ENCODE results near the gene MAN2B2.
"Not testable (repeated sequence)": the region's sequence is repeated elsewhere in the genome, so short reads cannot be mapped to it uniquely, and the experiment has no call there.

Gene MAN2B2

GRCh38 chr4:6622744-6623143 is 47.8 kb downstream of the MAN2B2 start:
- Histone ChIP-seq H4K20me1 (peaks cover 0 to 19% (median 0%) of the 10 kb centered on the region in 11 experiments; a peak in 1 of 22 replicates), H3K4me2 (no peak overlapping the region), H3K4me3 (no peak overlapping the region), H3K27ac (no peak overlapping the region), H3K9me3 (replicated peaks in 1 of 11) (no peaks in the 10 kb centered on the region), H3K4me1 (peaks cover 0 to 3% (median 0%) of the 10 kb centered on the region in 10 experiments; a peak in 2 of 20 replicates), H3K27me3 (no peaks in the 10 kb centered on the region), H3K9ac (no peak overlapping the region), H3K36me3 (peaks cover 15 to 44% (median 30%) of the 10 kb centered on the region in 11 experiments; a peak in 20 of 22 replicates)
- TF ChIP-seq Cebpa-rat (IDR thresholded peaks at IDR 0.05), result no peak

DNA sequence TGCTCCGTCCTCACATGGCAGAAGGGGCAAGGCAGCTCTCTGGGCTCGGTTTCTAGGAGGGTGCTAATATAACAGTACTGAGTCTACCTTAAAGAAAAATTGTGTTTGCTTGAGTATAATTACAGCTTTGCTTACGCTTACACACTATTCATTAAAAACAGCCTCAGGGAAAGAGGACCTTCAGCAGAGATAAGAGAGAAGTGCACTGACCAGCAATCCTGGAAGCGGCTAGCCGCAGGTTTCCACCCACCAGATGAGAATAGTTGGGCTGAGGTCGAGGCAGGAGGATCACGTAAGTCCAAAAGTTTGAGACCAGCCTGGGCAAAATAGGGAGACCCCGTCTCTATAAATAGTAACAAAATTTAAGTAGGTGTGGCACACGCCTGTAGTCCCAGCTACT is 50.3 kb downstream of the MAN2B2 start:
- no peak overlapping the region for H3K27ac ChIP-seq
- H3K9me3 ChIP-seq (replicated peaks in 1 of 11), result peaks cover 0 to 4% (median 0%) of the 10 kb centered on the region in 11 experiments; a peak in 3 of 22 replicates
- H3K4me2 ChIP-seq, result no peak overlapping the region
- peaks cover under 1 to 19% (median 5%) of the 10 kb centered on the region in 11 experiments; a peak in 10 of 22 replicates for H3K36me3 ChIP-seq
- TF ChIP-seq Cebpa-rat (IDR thresholded peaks at IDR 0.05), result no peak
- no peak overlapping the region for H3K9ac ChIP-seq
- H3K4me1 ChIP-seq, result peaks cover 0 to 3% (median under 1%) of the 10 kb centered on the region in 10 experiments; a peak in 5 of 20 replicates
- H3K27me3 ChIP-seq, result no peaks in the 10 kb centered on the region
- H3K4me3 ChIP-seq, result no peak overlapping the region
- 0 out of 22 replicates have a peak, but pooled peaks cover 0 to under 1% (median 0%) of the 10 kb centered on the region in 11 experiments for H4K20me1 ChIP-seq

- no peak for TF ChIP-seq Cebpa-rat (IDR thresholded peaks at IDR 0.05)
- peaks cover 0 to 13% (median 4%) of the 10 kb centered on the region in 11 experiments; a peak in 6 of 22 replicates for H3K36me3 ChIP-seq
- peaks cover 4 to 9% (median 8%) of the 10 kb centered on the region in 10 experiments; a peak in 17 of 20 replicates for H3K4me1 ChIP-seq
- no peak overlapping the region for H3K4me3 ChIP-seq
- no peak overlapping the region for H3K9ac ChIP-seq
- H3K9me3 ChIP-seq (replicated peaks in 1 of 11), result peaks cover 0 to 9% (median 4%) of the 10 kb centered on the region in 11 experiments; a peak in 6 of 22 replicates
- H4K20me1 ChIP-seq, result no peaks in the 10 kb centered on the region
- no peaks in the 10 kb centered on the region for H3K27me3 ChIP-seq
- no peak overlapping the region for H3K27ac ChIP-seq
- H3K4me2 ChIP-seq, result no peak overlapping the region
Measured at GRCh38 chr4:6626066-6626465, 51.1 kb downstream of the MAN2B2 start.

DNA sequence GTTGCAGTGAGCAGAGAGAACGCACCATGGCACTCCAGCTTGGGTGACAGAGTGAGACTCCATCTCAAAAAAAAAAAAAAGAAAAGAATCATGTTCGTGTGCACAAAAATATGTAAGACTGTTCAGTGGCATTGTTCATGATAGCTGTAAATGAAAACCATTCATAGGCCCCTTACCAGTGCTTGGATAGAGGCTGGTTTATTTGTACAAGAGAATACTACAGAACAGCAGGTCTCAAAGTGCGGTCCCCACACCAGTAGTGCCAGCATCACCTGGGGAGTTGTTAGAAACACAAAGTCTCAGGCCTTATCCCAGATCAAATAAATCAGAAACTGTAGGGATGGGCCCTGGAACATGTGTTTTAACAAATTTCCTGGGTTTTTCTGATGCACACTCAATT is 52.8 kb downstream of the MAN2B2 start:
- H4K20me1 ChIP-seq, result no peaks in the 10 kb centered on the region
- H3K27me3 ChIP-seq, result no peaks in the 10 kb centered on the region
- TF ChIP-seq Cebpa-rat (IDR thresholded peaks at IDR 0.05), result no peak

DNA sequence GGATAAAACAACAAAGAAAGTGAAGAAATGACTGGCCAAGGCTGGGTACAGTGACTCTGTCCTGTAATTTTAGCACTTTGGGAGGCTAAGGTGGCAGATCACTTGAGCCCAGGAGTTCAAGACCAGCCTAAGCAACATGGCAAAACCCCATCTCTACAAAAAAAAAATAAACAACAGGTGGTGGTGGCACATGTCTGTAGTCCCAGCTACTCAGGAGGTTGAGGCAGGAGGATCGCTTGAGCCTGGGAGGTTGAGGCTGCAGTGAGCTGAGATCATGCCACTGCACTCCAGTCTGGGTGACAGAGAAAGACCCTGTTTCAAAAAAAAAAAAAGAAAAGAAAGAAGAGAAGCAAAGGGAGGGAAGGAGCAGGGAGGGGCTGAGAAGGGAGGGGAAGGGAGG is 53.5 kb downstream of the MAN2B2 start:
- not testable (repeated sequence) for H3K4me2 ChIP-seq, H3K27me3 ChIP-seq, H3K9ac ChIP-seq, H4K20me1 ChIP-seq, H3K36me3 ChIP-seq, H3K4me3 ChIP-seq, H3K27ac ChIP-seq
- peaks cover 14 to 32% (median 23%) of the 10 kb centered on the region in 10 experiments for H3K4me1 ChIP-seq
- peaks cover 0 to 10% (median 4%) of the 10 kb centered on the region in 11 experiments; a peak in 6 of 22 replicates for H3K9me3 ChIP-seq (replicated peaks in 1 of 11)

More for the DNA sequence above, 52.8 kb downstream of the MAN2B2 start:
- Histone ChIP-seq H3K9ac (no peak overlapping the region), H3K4me1 (peaks cover 8 to 26% (median 17%) of the 10 kb centered on the region in 10 experiments), H3K9me3 (replicated peaks in 1 of 11) (peaks cover 0 to 10% (median 4%) of the 10 kb centered on the region in 11 experiments; a peak in 6 of 22 replicates), H3K27ac (no peak overlapping the region), H3K4me2 (no peak overlapping the region), H3K4me3 (no peak overlapping the region), H3K36me3 (no peaks in the 10 kb centered on the region)

DNA sequence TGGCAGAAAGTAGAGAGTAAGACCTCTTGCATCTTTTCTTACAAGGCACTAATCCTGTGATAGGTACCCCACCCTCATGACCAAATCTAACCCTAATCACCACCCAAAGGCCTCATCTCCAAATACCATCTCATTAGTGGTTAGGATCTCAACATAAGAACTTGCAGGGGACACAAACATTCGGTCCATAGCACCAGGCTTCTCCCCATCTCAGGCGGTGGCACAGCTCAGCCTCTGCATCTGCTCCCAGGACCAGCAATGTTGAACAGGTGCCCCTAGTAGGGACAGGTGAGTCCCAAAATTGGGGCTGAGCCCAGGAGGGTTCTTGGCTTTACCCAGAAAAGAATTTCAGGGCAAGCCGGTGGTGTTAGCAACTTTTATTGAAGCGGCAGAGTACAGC is 57.1 kb downstream of the MAN2B2 start:
- peaks cover 0 to 10% (median 4%) of the 10 kb centered on the region in 11 experiments; a peak in 6 of 22 replicates for H3K9me3 ChIP-seq (replicated peaks in 1 of 11)
- H3K4me2 ChIP-seq, result peak overlapping the region in 2 of 11 experiments; percentile 5 to 68; a peak in 1 of 22 replicates
- no peak overlapping the region for H3K4me3 ChIP-seq

DNA sequence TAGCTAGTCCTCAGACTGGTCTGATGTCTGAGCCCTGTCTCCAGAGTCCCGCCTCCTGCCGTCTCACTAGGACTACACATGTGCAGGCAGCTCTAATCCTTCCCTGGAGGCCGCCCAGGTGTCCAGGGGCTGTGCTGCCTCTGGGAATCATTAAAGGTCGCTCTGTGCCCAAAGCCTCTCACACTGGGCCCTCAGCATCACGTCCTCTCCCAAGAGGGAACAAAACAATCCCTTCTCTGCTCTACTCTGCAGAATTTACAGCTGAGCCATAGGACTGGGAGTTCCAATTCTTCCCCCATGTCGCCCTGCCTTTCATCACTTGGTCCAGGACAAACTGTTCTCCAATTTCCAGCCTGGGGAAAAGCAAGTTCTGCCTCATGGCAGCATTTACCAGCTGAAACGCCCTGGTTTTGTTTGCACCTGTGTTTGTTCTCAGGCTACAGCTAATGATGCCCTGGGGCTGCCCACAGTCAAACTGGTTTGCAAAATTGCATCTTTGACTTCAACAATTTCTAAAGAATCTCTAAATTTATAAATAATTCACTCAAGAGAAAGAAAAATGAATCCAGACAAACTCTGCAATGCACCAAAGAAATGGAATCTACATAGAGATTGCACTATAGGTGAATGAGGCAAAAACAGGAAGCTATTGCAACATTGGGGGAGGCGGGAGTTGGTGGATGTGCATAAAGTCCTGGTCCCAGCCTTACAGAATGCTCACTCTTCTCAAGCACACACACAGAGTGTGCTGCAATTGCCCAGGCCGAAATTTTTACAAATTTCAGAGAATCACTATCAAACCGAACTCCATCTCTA is 58.3 kb downstream of the MAN2B2 start:
- TF ChIP-seq Cebpa-rat (IDR thresholded peaks at IDR 0.05), result peak in 10 of 11 experiments; percentile 66 to 94 (median 85); a peak in 18 of 22 replicates
- peak overlapping the region in 8 of 11 experiments; percentile 33 to 56 (median 47); a peak in 11 of 22 replicates for H3K9ac ChIP-seq
- H3K9me3 ChIP-seq (replicated peaks in 1 of 11), result peaks cover 0 to 11% (median 4%) of the 10 kb centered on the region in 11 experiments; a peak in 7 of 22 replicates
- H4K20me1 ChIP-seq, result no peaks in the 10 kb centered on the region
- H3K4me1 ChIP-seq, result peaks cover 25 to 43% (median 38%) of the 10 kb centered on the region in 10 experiments
- H3K27me3 ChIP-seq, result no peaks in the 10 kb centered on the region
- no peaks in the 10 kb centered on the region for H3K36me3 ChIP-seq
- no peak overlapping the region for H3K4me3 ChIP-seq
- H3K27ac ChIP-seq, result peak overlapping the region in 9 of 11 experiments; percentile 45 to 80 (median 71); a peak in 18 of 22 replicates
- peak overlapping the region; percentile 55 to 84 (median 71) for H3K4me2 ChIP-seq

More for the DNA sequence above, 57.1 kb downstream of the MAN2B2 start:
- Histone ChIP-seq H3K4me1 (peaks cover 25 to 43% (median 38%) of the 10 kb centered on the region in 10 experiments), H3K9ac (peak overlapping the region in 1 of 11 experiments; percentile 18; a peak in 2 of 22 replicates), H3K27ac (peak overlapping the region in 8 of 11 experiments; percentile 66 to 80 (median 71); a peak in 8 of 22 replicates), H4K20me1 (no peaks in the 10 kb centered on the region), H3K27me3 (no peaks in the 10 kb centered on the region), H3K36me3 (no peaks in the 10 kb centered on the region)
- TF ChIP-seq Cebpa-rat (IDR thresholded peaks at IDR 0.05), result no peak

DNA sequence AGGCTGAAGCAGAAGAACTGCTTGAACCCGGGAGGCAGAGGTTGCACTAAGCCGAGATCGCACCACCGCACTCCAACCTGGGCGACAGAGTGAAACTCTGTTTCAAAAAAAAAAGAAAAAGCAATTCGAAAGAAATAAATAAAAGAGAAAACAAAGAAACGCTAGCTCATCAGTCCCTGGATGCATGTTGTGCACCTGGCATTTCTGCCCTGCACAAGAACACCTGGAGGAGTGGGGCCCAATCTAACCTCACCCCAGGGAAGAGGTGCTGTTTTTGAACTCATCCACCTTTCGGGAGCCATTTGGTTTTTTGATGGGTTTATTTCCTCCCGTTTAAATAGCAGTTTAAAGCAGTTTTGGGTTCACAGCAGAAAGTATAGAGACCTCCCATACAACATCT is 59.8 kb downstream of the MAN2B2 start:
- peak overlapping the region in 7 of 11 experiments; percentile 57 to 84 (median 71); a peak in 6 of 22 replicates for H3K4me2 ChIP-seq
- H3K27ac ChIP-seq, result peak overlapping the region in 7 of 11 experiments; percentile 67 to 80 (median 71); a peak in 10 of 22 replicates
- H3K36me3 ChIP-seq, result no peaks in the 10 kb centered on the region
- no peak for TF ChIP-seq Cebpa-rat (IDR thresholded peaks at IDR 0.05)
- H3K4me3 ChIP-seq, result no peak overlapping the region
- peaks cover 31 to 50% (median 44%) of the 10 kb centered on the region in 10 experiments for H3K4me1 ChIP-seq
- H3K9ac ChIP-seq, result no peak overlapping the region
- no peaks in the 10 kb centered on the region for H3K27me3 ChIP-seq
- peaks cover 0 to 14% (median 4%) of the 10 kb centered on the region in 11 experiments; a peak in 7 of 22 replicates for H3K9me3 ChIP-seq (replicated peaks in 1 of 11)
- no peaks in the 10 kb centered on the region for H4K20me1 ChIP-seq
